ENCODE data around the gene KMT5C.

GRCh38 chr19:55304980-55305379, 34.7 kb upstream of the KMT5C start:
- TF ChIP-seq CTCF (tag by site-specific recombination; IDR thresholded peaks at IDR 0.05), result no peak
- TF ChIP-seq ZNF138 (tag by site-specific recombination; IDR thresholded peaks at IDR 0.05; ENCODE audit: borderline replicate concordance), result no peak
- no peak for TF ChIP-seq ZBTB26 (tag by site-specific recombination; optimal IDR thresholded peaks at IDR 0.05)
- TF ChIP-seq SP2 (tag by site-specific recombination; IDR thresholded peaks at IDR 0.05), result no peak
- TF ChIP-seq ZNF398 (tag by site-specific recombination; IDR thresholded peaks at IDR 0.05), result no peak
- TF ChIP-seq ZNF354C (tag by site-specific recombination; IDR thresholded peaks at IDR 0.05; ENCODE audit: borderline replicate concordance, low read depth), result no peak
- no peak for TF ChIP-seq ZNF239 (tag by site-specific recombination; IDR thresholded peaks at IDR 0.05)
- no peak for TF ChIP-seq ZNF530 (tag by site-specific recombination; IDR thresholded peaks at IDR 0.05; ENCODE audit: low read depth)
- TF ChIP-seq ZNF670 (tag by site-specific recombination; IDR thresholded peaks at IDR 0.05; ENCODE audit: low read depth), result no peak
- no peak for TF ChIP-seq YY1 (tag by site-specific recombination; IDR thresholded peaks at IDR 0.05)
- TF ChIP-seq ZFP41 (tag by site-specific recombination; IDR thresholded peaks at IDR 0.05; ENCODE audit: borderline replicate concordance), result no peak
- no peak for TF ChIP-seq HOXC10 (CRISPR knock-in tag; IDR thresholded peaks at IDR 0.05)
- TF ChIP-seq ZNF335 (tag by site-specific recombination; conservative IDR thresholded peaks at IDR 0.05), result no peak
- no peak for TF ChIP-seq ZNF580 (tag by site-specific recombination; IDR thresholded peaks at IDR 0.05)
